Stimulated activated CD4-positive, alpha-beta T cell treated with anti-CD3 and anti-CD28 coated beads, Interleukin-2, amount 100 ng/mL, for 48 hours (primary cell): Measurements from ENCODE around the gene PRTFDC1.
A peak's percentile ranks its signal among the peaks of the same experiment; 100 is the strongest.

Experiments
- DNase-seq, 2 donors: peaks; one replicate each; pipeline ENCODE4 v3.0.0-alpha.2; 2020

PRTFDC1 gene

DNA sequence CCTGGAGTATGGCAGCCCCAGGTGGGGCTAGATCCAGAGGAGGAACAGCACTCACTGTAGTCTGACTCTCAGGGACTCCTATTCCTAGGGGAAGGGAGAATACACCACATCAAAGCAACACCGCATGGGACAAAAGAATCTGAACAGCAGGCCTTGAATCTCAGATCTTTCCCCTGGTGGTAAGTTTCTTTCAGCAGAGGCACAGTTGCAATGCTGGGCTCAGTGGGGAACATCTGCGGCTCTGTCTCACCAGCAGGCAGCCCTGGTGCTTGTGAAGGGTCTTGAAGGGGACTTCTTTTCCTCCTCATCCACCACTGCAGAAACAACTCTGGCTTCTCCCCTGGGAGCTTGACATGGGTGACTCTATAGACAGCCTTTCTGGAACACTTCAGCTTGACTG, 117.5 kb downstream of the PRTFDC1 start:
- DNase-seq, result no peak

- no peak for DNase-seq
Measured at GRCh38 chr10:24826009-24826408, 126.4 kb downstream of the PRTFDC1 start.

DNA sequence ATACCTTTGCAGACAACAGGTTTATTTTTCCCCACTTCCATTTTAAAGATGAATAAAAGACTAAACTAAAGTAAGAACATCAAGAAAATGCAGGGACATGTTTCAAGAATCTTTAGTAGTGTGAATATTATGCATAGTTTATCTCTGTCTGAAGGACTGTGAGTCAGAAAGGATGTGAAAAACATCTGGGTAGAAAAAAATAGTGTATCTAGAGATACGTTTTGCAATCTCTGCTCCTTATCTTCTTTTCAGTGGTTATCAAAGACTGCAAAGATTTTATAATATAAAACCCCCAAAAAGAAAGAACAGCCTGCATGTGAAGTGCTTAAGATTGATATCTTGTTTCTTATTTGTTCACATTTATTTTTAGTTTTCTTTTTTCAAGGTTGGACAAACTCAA, 126.9 kb downstream of the PRTFDC1 start:
- DNase-seq, result no peak

GRCh38 chr10:24824536-24824935, 127.9 kb downstream of the PRTFDC1 start:
- DNase-seq, result no peak

GRCh38 chr10:24824124-24824523, 128.3 kb downstream of the PRTFDC1 start:
- DNase-seq, result no peak

GRCh38 chr10:24822590-24822989, 129.8 kb downstream of the PRTFDC1 start:
- DNase-seq, result peak; percentile 8 to 10

- no peak for DNase-seq
Measured at GRCh38 chr10:24821986-24822385, 130.4 kb downstream of the PRTFDC1 start.

GRCh38 chr10:24816868-24817396, 135.5 kb downstream of the PRTFDC1 start:
- DNase-seq, result no peak

DNA sequence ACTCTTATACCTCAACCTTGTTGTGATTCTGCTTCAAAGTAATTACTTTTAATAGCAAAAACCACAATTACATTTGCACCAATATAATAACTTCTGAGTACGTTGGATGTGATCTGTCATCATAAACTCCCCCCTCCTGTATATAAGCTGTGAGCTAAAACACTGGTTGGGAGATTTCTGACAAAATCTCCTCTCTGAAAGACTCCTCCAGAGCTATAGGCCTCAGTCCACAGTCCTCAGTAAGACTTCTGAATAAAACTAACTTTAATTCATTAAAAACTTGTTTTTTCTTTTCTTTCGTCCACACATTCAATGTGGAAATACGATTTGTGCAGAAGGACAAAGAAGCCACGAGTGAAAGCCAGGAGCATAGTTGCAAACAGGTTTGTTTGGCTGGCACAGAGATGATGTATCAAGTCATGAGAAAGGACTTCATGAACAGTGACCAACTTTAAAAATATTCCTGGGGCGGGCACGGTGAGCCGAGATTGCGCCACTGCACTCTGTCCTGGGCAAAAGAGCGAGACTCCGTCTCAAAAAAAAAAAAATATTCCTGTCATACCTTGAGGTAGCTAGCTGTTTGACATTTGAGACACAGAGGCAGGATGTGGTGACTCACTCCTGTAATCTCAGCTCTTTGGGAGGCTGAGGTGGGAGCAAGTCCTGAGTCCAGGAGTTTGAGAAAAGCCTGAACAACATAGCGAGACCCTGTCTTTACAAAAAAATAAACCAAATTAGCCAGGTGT, 137.7 kb downstream of the PRTFDC1 start:
- no peak for DNase-seq

GRCh38 chr10:24813856-24814255, 138.6 kb downstream of the PRTFDC1 start:
- DNase-seq, result no peak

- DNase-seq, result no peak
Measured at GRCh38 chr10:24806262-24806661, 146.1 kb downstream of the PRTFDC1 start.

DNA sequence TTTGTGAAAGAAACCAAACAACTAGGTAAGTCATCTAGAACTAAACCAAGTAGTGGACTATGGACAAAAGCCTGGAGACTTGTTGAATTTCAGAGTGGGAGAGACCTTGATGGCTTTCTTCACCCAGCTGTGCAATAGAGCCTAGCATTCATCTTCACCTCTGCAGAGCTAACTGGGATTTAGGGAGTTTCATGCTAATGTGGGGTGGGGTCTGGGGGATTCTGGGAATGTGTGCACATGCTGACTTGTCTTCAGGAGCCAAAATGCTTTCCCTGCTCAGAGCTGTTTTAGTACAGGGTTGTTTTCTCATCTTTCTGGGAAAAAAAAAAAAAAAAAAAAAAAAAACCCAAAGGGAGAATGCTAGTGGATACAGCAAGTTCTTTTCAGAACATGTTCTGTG, 147.4 kb downstream of the PRTFDC1 start:
- DNase-seq, result no peak

DNA sequence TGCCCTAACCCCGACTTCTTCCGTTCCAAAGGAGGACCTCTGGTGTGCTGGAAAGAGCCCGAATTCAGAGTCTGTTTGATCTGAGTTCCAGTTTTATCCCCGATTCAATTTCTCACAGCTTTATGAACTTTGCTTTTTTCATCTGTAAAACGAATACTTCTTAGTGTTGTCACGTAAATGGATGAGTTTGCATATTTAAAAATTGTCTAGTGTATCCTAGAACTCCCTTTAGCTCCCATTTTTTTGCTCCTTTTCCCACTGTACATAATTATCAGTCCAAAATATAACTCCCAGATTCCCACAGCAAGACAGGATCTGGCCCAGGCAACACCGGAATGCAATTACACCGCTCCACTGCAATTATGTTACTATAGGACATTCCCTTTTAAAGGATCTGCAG, 148.0 kb downstream of the PRTFDC1 start:
- no peak for DNase-seq

DNA sequence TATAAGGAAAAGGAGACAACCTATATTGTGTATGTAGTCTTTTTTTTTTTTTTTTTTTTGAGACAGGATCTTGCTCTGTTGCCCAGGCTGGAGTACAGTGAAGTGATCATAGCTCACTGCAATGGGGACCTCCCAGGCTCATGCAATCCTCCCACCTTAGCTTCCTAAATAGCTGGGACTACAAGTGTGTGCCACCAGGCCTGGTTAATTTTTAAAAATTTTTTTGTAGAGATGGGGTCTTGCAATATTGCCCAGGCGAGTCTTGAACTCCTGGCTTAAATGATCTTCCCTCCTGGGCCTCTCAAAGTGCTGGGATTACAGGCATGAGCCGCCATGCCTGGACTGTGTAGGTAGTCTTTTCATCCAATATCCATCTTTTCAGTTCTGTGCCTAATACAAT, 150.0 kb downstream of the PRTFDC1 start:
- DNase-seq, result no peak

DNA sequence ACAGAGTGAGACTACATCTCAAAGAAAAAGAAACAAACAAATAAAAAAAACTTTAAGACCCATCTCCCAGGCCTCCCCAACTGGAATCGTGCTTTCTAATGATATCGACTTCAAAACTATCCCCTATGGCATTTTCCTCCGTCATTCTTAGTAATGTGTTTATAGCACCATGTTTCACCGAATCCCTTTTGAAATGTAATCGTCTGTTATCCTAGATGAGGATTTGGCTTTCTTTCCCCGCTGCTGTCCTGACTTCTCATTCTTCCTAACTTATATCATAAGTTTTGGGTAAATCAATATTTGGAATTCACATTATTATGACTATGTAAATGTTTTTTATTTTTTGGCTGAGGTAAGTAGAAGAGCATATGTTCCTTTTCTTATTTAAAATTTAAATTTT, 151.5 kb downstream of the PRTFDC1 start:
- no peak for DNase-seq
